ENCODE data around the gene CA11.
A peak's percentile ranks its signal among the peaks of the same experiment; 100 is the strongest.

The CA11 gene

GRCh38 chr19:48665786-48666185 lies 19.8 kb upstream of the CA11 start:
- Histone ChIP-seq H3K4me3 (ENCODE audit: low read depth, low read length) (no peak overlapping the region), H3K27ac (no peak overlapping the region), H3K27me3 (replicated peaks) (no peaks in the 10 kb centered on the region), H3K36me3 (replicated peaks) (no peaks in the 10 kb centered on the region)
- no peak for TF ChIP-seq CTCF (IDR thresholded peaks at IDR 0.05; ENCODE audit: low read depth, low read length, missing control alignments)
- no peak for DNase-seq
- in situ Hi-C loops (cut with HindIII; ENCODE audit: low pct_ligation_motif_present, low sequenced_read_pairs): no loop called here

- Histone ChIP-seq H3K27me3 (replicated peaks) (no peaks in the 10 kb centered on the region), H3K36me3 (replicated peaks) (no peaks in the 10 kb centered on the region), H3K4me3 (ENCODE audit: low read depth, low read length) (no peak overlapping the region), H3K27ac (no peak overlapping the region)
- TF ChIP-seq CTCF (IDR thresholded peaks at IDR 0.05; ENCODE audit: low read depth, low read length, missing control alignments): no peak
- no peak for DNase-seq
- in situ Hi-C loops (cut with HindIII; ENCODE audit: low pct_ligation_motif_present, low sequenced_read_pairs): no loop called here
These were observed 18.5 kb upstream of the CA11 start for GRCh38 chr19:48664476-48664875.

- Histone ChIP-seq H3K36me3 (replicated peaks) (no peaks in the 10 kb centered on the region), H3K27ac (no peak overlapping the region), H3K4me3 (ENCODE audit: low read depth, low read length) (no peak overlapping the region), H3K27me3 (replicated peaks) (no peaks in the 10 kb centered on the region)
- no peak for DNase-seq
- TF ChIP-seq CTCF (IDR thresholded peaks at IDR 0.05; ENCODE audit: low read depth, low read length, missing control alignments): no peak
- in situ Hi-C loops (cut with HindIII; ENCODE audit: low pct_ligation_motif_present, low sequenced_read_pairs): no loop called here
These were observed 17.7 kb upstream of the CA11 start for GRCh38 chr19:48663667-48664066.

GRCh38 chr19:48661711-48662090 lies 15.7 kb upstream of the CA11 start:
- in situ Hi-C loops (cut with HindIII; ENCODE audit: low pct_ligation_motif_present, low sequenced_read_pairs): no loop called here
- Histone ChIP-seq H3K4me3 (ENCODE audit: low read depth, low read length) (no peak overlapping the region), H3K27me3 (replicated peaks) (no peaks in the 10 kb centered on the region), H3K36me3 (replicated peaks) (no peaks in the 10 kb centered on the region), H3K27ac (no peak overlapping the region)
- no peak for TF ChIP-seq CTCF (IDR thresholded peaks at IDR 0.05; ENCODE audit: low read depth, low read length, missing control alignments)
- DNase-seq: no peak

- no peak for TF ChIP-seq CTCF (IDR thresholded peaks at IDR 0.05; ENCODE audit: low read depth, low read length, missing control alignments)
- DNase-seq: peak; percentile 88
- Histone ChIP-seq H3K4me3 (ENCODE audit: low read depth, low read length) (no peak overlapping the region), H3K36me3 (replicated peaks) (no peaks in the 10 kb centered on the region), H3K27me3 (replicated peaks) (no peaks in the 10 kb centered on the region), H3K27ac (no peak overlapping the region)
- in situ Hi-C loops (cut with HindIII; ENCODE audit: low pct_ligation_motif_present, low sequenced_read_pairs): no loop called here
These were observed 15.1 kb upstream of the CA11 start for GRCh38 chr19:48660852-48661710.

- Histone ChIP-seq H3K27ac (no peak overlapping the region), H3K4me3 (ENCODE audit: low read depth, low read length) (no peak overlapping the region), H3K27me3 (replicated peaks) (no peaks in the 10 kb centered on the region), H3K36me3 (replicated peaks) (no peaks in the 10 kb centered on the region)
- no peak for DNase-seq
- in situ Hi-C loops (cut with HindIII; ENCODE audit: low pct_ligation_motif_present, low sequenced_read_pairs): no loop called here
- no peak for TF ChIP-seq CTCF (IDR thresholded peaks at IDR 0.05; ENCODE audit: low read depth, low read length, missing control alignments)
These were observed 13.8 kb upstream of the CA11 start for GRCh38 chr19:48659768-48660167.
